HG02852 (cell line): ENCODE measurements around the gene VEGFC.

ENCODE experiments used
- ATAC-seq: cut with Tn5 transposase; IDR thresholded peaks from one replicate; pipeline ENCODE4 v1.9.1; 2021; ENCODE audit warnings: mild to moderate bottlenecking, moderate library complexity; ENCODE audit not compliant: unreplicated experiment

VEGFC gene

DNA sequence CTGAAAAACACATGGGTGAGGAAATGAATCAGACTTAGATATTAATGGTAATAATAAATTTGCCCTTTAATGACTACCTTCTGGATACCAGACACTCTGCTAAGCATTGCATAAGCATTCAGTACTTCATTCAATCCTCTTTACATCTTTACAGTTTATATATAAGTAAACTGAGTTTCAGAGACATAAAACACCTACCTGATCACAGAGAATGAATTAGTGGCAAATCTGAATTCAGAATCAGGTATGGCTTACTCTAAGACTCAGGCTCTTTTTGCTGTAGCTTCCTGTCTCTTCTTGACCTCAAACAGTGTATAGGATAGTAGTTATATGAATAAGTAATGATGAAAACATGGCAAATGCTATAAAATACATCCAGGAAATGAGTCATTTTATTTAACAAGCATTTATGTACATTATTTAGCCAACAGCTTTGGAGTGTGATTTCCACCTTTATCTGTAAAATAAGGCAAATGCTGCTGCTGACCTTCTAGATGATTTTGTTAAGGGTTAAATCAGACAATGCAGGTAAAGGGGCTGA, 83.9 kb downstream of the VEGFC start:
- no peak for ATAC-seq

DNA sequence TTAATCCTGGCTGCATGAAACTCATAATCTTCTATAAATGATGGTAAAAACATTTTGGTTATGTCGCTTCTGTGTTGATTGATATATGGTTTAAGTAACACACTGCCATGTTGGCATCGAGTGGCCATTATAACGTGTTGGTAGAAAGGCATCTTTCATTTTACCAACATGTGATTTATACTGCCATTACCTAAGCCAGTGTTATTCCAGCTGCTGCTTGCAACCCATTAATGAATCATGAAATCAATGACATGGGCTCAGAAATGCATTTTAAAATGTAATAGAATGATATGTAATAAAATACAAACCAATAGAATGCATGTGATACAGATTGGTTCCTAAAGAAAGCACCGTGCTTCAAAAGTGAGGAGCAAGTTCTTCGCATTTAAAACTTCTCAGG, 102.0 kb downstream of the VEGFC start:
- ATAC-seq: no peak

DNA sequence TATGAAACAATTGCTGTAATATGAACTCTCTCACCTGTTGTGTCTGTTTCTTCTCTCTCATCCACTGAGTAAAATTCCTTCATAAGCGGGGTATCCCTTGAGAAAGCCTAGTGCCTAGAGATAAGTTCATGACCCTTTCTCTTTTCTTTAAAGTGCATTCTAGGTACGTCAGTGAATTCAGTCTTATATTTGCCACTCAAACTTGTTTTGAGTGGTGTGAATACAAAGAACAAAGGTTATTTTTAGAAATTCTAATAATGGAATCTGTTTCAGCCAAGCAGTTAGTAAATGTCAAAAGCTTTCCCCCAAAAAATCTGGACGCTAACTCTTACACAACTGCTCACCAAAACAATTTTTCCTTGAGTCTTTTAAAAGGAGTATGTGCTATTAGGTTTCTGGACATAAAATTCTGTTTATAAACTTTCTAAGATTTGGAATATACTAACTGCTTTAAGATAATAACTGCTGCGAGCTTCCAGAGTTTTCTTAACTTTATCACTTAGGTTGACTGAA, 112.0 kb downstream of the VEGFC start:
- ATAC-seq: no peak

DNA sequence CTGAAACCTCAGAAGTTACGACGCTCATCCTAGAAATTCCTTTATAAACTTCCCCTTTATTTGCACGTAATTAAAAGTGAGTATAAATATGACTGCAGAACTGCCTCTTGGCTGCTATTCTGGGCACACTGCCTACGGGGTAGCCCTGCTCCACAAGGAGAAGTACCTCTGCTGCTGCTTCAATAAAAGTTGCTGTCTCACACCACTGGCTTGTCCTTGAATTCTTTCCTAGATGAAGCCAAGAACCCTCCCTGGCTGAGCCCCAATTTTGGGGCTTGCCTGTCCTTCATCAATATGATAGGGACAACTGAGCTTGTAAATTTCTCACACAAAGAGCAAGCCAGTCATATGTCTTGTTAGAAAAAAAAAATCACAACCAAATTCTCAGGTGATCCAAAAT, 115.8 kb downstream of the VEGFC start:
- ATAC-seq: no peak

DNA sequence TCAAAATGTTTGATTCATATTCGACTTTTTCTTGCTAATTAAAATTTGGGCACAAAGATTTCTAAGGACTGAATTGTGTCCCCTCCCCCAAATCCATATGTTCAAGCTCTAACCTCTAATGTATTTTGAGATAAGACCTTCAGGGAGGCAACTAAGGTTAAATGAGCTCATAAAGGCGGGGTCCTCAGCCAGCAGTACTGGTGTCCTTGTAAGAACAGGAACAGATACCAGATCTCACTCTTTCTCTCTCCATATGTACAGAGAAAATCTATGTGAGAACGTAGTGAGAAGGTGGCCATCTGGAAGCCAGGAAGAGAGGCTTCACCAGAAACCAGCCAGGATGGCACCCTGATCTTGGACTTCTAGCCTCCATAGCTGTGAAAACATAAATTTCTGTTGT, 116.9 kb downstream of the VEGFC start:
- ATAC-seq: no peak

GRCh38 chr4:176671532-176671931, 121.2 kb downstream of the VEGFC start:
- no peak for ATAC-seq

GRCh38 chr4:176668324-176668723, 124.4 kb downstream of the VEGFC start:
- no peak for ATAC-seq

DNA sequence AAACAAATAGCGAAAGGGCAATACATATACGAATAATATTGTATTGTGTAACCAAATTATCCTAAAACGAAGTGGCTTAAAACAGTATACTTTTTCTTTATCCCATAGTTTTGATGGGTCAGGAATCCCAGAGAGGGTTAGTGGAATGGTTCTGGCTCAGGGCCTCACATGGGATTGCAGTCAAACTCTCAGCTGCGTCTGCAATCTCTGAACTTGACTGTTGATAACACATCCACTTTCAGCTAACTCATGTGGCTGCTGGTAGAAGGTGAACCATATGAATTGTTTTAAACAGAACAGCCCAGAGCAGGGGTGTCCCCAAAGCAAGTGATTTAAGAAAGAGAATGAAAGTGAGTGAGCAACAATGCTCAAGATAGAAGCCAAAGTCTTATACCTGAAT, 127.8 kb downstream of the VEGFC start:
- ATAC-seq: no peak

GRCh38 chr4:176660561-176660960, 132.2 kb downstream of the VEGFC start:
- no peak for ATAC-seq

DNA sequence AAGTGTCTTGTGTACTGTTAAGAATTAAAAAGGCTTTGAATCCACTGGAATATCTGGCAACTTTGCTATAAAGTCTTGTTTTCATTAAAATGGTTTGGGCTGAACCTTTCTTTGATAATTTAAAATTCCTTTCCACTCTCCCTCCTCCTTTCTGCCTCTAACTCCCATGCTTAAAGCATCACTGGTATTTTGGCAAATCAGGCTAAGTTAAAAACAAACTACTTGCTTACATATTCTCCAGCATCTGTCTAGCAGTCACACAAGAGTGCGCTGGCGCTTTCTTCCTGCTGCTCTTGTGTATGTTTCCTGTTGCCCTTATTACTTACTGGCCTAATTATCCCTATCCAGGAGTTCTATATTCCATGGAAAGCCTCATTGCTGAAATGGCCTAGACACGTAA, 136.6 kb downstream of the VEGFC start:
- ATAC-seq: no peak

- no peak for ATAC-seq
Measured at GRCh38 chr4:176654565-176655216, 138.0 kb downstream of the VEGFC start.

GRCh38 chr4:176653401-176654220, 139.1 kb downstream of the VEGFC start:
- ATAC-seq: no peak

DNA sequence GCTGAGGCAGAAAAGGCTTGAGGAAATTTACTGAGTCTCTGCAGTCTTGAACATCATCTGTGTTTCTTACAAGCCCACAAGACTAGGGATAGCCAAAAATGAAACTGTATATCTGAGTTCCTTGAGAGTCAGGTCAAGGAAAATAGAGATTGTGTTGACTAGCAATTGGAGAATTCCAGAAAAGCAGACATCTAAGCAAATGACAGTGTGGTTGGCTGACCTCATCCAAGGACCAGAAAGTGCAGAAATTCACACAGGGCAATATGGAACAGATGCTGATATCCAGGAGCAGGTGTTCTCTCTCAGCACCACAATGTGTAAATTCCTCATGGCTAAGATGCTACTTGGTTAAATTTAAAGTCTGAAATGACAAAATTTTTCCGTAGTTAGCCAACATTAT, 146.4 kb downstream of the VEGFC start:
- no peak for ATAC-seq

DNA sequence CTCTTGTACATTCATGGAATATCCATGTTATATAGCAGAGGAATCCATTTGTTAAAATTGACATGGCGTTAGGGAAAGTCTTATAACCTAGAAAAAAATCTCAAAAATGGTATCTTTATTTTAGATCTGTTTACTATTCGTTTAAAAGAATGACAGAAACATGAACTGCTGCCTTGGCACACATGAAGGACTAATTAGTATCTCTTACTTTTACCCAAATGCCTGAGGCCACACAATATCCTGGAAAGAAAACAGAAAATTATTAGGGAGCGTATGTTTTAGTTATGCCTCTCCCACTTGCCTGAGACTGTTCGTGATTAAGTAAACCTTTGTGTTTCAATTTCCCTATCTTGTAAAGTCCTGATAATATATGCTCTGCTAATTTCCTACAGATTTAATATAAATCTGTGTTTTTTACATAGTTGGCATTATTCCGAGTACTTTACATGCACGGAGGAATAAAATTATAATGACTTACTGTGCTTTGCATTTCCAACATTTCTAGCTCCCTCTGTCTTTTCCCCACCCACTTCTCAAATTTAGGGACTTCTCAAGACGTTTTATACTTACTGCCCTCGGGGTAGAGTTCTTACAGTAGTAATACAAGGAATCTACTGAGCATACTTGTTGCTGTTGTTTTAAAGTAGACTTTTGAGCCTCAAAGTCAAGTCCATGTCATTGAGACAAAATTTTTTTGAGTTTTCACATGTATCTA, 147.3 kb downstream of the VEGFC start:
- ATAC-seq: no peak

DNA sequence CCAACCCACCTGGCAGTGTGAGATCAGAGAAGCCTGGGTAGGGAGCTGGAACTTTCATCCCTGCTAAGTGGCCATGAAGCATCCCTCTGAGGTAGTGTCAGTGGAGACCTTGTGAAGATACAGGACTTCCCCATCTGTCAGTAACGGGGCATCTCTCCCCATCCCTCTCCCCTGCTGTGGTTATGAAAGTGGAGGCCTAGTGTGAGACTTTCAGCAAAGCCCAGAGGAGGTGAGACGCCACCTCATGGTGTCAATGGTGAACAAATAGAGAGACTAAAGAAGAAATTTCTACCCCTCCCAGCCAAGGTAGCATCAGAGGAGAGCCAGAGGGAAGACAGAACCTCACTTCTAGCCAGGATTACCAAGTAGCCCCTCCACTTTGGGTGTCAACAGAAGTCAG, 150.2 kb downstream of the VEGFC start:
- no peak for ATAC-seq

DNA sequence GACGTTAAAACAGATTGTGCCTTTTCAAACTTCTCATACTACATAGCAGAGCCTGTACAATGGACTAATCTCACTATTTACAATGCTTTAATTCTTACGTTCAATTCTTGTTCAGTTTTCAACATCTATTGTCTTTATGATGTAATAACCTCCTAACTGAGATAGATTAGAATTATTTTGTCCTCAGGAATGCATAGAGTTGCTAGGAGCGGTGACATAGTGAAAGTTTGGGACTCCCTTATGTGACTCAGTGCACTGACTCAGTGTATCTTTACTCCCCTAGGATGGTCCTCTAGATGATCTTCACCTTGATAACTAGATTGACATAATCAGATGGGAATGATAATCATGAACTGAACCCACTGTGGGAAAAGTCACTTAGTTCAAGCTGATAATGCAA, 151.5 kb downstream of the VEGFC start:
- ATAC-seq: no peak

- no peak for ATAC-seq
Measured at GRCh38 chr4:176638992-176639391, 153.7 kb downstream of the VEGFC start.

- ATAC-seq: no peak
Measured at GRCh38 chr4:176636292-176636691, 156.4 kb downstream of the VEGFC start.

- no peak for ATAC-seq
Measured at GRCh38 chr4:176635372-176636261, 157.1 kb downstream of the VEGFC start.
